ENCODE measurements around the gene NAB2. TPM values are rescaled to one million over a fixed set of nuclear protein-coding genes. Genes with fewer than 3 reads are reported as not detected.
A peak's percentile ranks its signal among the peaks of the same experiment; 100 is the strongest.

The NAB2 gene
- polyA plus RNA-seq, 1 experiment, result 50.2 TPM

DNA sequence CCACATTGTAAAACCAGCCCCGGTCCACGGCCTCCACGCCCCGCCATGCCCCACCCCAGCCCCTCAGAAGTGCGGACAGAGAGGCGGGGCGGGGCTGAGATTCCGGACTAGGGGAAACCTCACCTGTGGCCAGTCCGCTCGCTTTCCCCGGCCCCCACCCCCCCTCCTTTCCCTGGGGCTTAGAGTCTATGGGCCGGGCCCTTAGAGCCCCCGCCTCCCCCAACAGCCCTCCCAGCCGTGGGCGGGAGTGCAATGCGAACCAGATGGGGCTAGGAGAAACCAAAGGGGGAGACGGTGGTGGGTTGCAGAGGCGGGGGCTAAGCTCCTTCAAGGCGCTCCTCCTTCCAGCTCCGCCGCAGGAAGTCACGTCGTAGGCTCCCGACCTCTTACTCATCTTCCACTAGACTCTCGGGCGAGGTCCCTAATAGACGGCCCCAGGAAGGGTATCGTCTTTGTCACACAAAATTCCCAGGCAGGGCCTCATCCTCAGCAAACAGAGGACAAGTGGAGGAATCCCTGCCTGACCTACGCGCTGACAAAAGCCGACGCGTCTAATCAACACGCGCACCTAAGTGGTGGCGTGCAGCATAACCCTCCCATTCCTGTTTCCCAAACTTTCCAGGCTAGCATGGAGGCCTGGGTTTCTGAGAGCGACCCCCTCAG lies 1.1 kb upstream of the NAB2 start:
- POLR2A ChIA-PET, result interaction anchor here (0.6 to 1.9 kb wide), 6 partner anchors 9 to 142 kb away, joined by 3 to 13 read pairs (median 4); partner anchors contain the start of genes LRP1, NEMP1, SHMT2 and STAT6
- TF ChIP-seq, protein P1, sequence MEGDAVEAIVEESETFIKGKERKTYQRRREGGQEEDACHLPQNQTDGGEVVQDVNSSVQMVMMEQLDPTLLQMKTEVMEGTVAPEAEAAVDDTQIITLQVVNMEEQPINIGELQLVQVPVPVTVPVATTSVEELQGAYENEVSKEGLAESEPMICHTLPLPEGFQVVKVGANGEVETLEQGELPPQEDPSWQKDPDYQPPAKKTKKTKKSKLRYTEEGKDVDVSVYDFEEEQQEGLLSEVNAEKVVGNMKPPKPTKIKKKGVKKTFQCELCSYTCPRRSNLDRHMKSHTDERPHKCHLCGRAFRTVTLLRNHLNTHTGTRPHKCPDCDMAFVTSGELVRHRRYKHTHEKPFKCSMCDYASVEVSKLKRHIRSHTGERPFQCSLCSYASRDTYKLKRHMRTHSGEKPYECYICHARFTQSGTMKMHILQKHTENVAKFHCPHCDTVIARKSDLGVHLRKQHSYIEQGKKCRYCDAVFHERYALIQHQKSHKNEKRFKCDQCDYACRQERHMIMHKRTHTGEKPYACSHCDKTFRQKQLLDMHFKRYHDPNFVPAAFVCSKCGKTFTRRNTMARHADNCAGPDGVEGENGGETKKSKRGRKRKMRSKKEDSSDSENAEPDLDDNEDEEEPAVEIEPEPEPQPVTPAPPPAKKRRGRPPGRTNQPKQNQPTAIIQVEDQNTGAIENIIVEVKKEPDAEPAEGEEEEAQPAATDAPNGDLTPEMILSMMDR (IDR thresholded peaks at IDR 0.05; ENCODE audit: insufficient read depth, low read depth, low read length), result no peak

GRCh38 chr12:57089271-57090245 lies 644 bp downstream of the NAB2 start:
- Histone ChIP-seq H3K27me3 (ENCODE audit: control insufficient read depth, insufficient read depth, low read length) (no peaks in the 10 kb centered on the region), H3K4me3 (ENCODE audit: low read depth, low read length) (peak overlapping the region; percentile 96), H3K36me3 (ENCODE audit: control insufficient read depth, insufficient read depth, low read length) (peaks cover 30% of the 10 kb centered on the region)
- POLR2A ChIA-PET, result interaction anchor here (0.6 kb wide), 1 partner anchor 45 kb away, joined by 6 read pairs; no protein-coding TSS in a partner anchor
- TF ChIP-seq, protein P1 (IDR thresholded peaks at IDR 0.05; ENCODE audit: insufficient read depth, low read depth, low read length), result no peak
- DNase-seq (ENCODE audit: low read depth), result no peak
- CTCF ChIA-PET, result interaction anchor here (1.1 to 15.6 kb wide), 7 partner anchors 18 to 151 kb away, joined by 3 to 190 read pairs (median 5); partner anchors contain the start of gene STAT6

More for the DNA sequence above, 1.1 kb upstream of the NAB2 start:
- peak; percentile 90 for DNase-seq (ENCODE audit: low read depth)
- CTCF ChIA-PET, result interaction anchor here (0.6 to 15.6 kb wide), 5 partner anchors 8 to 139 kb away, joined by 3 to 190 read pairs (median 4); partner anchors contain the start of gene STAT6
- H3K4me3 ChIP-seq (ENCODE audit: low read depth, low read length), result peak overlapping the region; percentile 64
- peaks cover 21% of the 10 kb centered on the region for H3K36me3 ChIP-seq (ENCODE audit: control insufficient read depth, insufficient read depth, low read length)
- no peaks in the 10 kb centered on the region for H3K27me3 ChIP-seq (ENCODE audit: control insufficient read depth, insufficient read depth, low read length)

- peak overlapping the region; percentile 96 for H3K4me3 ChIP-seq (ENCODE audit: low read depth, low read length)
- POLR2A ChIA-PET, result no interaction called here
- TF ChIP-seq, protein P1 (IDR thresholded peaks at IDR 0.05; ENCODE audit: insufficient read depth, low read depth, low read length), result no peak
- CTCF ChIA-PET, result interaction anchor here (1.1 to 15.6 kb wide), 6 partner anchors 18 to 150 kb away, joined by 3 to 190 read pairs (median 5); partner anchors contain the start of gene STAT6
- H3K27me3 ChIP-seq (ENCODE audit: control insufficient read depth, insufficient read depth, low read length), result no peaks in the 10 kb centered on the region
- DNase-seq (ENCODE audit: low read depth), result no peak
- peaks cover 35% of the 10 kb centered on the region for H3K36me3 ChIP-seq (ENCODE audit: control insufficient read depth, insufficient read depth, low read length)
These were observed 1.6 kb downstream of the NAB2 start for GRCh38 chr12:57090490-57090889.

DNA sequence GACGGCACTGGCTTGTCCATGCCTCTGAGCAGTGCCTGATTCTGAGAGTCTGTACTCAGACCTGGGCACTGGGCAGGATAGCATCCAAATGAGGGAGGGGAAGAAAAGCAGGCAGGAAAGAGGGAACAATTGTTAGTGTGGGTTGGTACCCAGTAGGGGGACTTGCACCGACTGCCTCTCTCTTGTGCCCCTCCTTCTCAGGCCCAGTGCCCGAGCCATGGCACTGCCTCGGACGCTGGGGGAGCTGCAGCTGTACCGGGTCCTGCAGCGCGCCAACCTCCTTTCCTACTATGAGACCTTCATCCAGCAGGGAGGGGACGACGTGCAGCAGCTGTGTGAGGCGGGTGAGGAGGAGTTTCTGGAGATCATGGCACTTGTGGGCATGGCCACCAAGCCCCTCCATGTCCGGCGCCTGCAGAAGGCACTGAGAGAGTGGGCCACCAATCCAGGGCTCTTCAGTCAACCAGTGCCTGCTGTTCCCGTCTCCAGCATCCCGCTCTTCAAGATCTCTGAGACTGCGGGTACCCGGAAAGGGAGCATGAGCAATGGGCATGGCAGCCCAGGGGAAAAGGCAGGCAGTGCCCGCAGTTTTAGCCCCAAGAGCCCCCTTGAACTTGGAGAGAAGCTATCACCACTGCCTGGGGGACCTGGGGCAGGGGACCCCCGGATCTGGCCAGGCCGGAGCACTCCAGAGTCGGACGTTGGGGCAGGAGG lies 2.2 kb downstream of the NAB2 start:
- Histone ChIP-seq H3K36me3 (ENCODE audit: control insufficient read depth, insufficient read depth, low read length) (peaks cover 36% of the 10 kb centered on the region), H3K4me3 (ENCODE audit: low read depth, low read length) (peak overlapping the region; percentile 96), H3K27me3 (ENCODE audit: control insufficient read depth, insufficient read depth, low read length) (no peaks in the 10 kb centered on the region)
- no peak for DNase-seq (ENCODE audit: low read depth)
- TF ChIP-seq, protein P1 (IDR thresholded peaks at IDR 0.05; ENCODE audit: insufficient read depth, low read depth, low read length), result peak; percentile 44; the same call in 1 of the 2 replicates
- POLR2A ChIA-PET, result no interaction called here
- CTCF ChIA-PET, result interaction anchor here (0.7 to 15.6 kb wide), 11 partner anchors 11 to 151 kb away, joined by 3 to 190 read pairs (median 5); partner anchors contain the start of genes NEMP1 and STAT6

Measured in BJ (cell line).